NCI-H524 treated with DMSO at 0.1 percent for 48 hours (cell line): ENCODE results near the gene DKKL1.

Experiments
- DNase-seq: peaks from one replicate; lab custom pipeline; 2025; lab: John Stamatoyannopoulos, UW

DKKL1 gene

GRCh38 chr19:49338023-49338677 lies 25.5 kb upstream of the DKKL1 start:
- DNase-seq, result no peak

GRCh38 chr19:49338691-49339300 lies 24.9 kb upstream of the DKKL1 start:
- DNase-seq, result no peak

DNA sequence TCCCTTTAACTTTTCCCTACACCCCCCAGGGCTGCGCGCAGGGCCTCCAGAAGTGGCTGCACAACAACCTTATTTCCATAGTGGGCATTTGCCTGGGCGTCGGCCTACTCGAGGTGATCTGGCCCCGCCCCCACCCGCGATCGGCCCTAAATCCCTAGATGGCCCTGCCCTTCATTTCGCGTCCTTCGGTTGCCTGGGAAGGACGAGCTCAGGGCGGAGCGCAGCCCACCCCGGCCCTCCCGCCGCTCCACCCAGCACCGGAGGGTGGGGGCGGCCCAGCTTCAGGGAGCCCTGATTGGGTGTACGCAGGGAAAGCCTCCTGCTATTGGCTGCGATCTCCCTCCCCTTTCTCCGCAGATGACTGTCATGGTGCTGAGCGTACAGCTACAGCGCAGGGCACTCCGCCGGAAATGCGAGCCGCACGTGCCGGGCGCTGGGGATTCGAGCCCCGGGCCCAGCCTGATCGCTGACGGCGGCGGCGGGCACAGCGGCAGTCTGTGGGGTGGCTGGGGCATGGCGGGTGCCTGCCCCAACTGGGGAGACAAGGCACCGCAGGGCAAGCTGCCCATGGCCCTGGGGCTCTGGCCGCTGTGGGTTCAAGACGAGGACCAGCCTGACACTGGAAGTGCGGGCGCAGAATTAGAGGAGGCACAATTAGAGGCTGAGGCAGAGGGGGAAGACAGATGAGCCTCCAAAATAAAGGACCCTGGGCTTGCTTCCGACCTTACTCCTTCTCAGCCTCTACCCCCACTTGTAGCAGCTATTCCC lies 24.2 kb upstream of the DKKL1 start:
- DNase-seq, result peak; percentile 38

GRCh38 chr19:49340069-49340864 lies 23.4 kb upstream of the DKKL1 start:
- peak; percentile 90 for DNase-seq

DNA sequence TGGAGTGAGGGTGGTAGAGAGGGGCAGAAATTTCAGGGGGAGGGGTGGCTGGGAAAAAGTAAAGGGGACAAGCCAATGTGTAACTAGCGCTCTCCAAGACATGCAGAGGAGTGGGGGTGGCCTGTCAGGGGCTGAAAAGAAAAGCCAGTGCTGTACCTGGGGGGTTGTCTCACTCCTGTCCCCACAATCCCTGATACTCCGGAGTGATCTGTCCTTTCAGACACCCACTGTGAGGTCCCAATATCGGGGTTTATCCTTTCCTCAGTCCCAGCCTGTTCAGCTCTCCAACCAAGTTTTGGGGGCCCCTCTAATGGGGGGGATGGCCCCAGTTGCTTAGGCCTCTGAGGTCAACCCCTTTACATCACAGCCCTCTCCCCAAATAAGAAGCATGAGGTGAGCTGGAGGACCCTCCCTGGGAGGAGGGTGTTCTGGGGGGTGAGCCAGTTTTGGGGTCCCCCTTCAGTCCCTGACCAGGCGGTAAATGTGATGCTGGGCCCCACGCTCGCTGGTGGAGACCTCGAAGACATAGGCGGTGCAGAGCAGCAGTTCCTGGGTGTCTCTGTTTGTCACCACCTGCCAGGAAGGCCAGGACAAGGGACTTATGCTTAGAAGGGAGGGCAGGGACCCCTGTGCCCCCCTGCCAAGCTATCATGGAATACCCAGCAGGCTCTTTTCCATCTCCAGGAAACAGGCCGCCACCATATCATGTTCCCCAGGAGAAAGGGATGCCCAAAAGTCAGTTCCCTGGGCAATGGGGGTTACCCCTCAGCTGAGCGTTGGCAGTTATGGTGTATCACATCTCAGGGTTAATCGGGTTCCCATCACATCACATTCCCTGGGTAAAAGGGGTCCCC lies 22.6 kb upstream of the DKKL1 start:
- DNase-seq, result no peak

DNA sequence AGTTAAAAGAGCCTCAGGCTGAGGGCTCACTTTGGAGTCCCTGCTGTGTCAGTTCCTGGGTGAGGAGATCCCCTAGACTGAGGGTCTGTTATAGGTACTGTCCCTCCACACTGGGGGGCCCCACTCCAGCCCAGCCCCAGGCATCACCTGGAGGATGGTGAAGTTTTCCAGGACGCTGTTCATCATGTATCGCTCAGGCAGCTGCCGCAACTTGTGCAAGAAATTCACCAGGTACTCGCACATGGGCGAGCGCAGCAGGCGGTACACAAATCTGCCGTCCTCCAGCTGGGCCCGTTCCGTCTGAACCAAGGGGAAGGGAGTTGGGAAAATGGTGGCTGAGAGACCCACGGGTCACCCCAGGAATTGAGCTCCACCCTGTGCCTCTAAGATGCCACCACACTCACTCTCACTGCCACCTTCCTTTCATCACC lies 21.4 kb upstream of the DKKL1 start:
- DNase-seq, result no peak

DNA sequence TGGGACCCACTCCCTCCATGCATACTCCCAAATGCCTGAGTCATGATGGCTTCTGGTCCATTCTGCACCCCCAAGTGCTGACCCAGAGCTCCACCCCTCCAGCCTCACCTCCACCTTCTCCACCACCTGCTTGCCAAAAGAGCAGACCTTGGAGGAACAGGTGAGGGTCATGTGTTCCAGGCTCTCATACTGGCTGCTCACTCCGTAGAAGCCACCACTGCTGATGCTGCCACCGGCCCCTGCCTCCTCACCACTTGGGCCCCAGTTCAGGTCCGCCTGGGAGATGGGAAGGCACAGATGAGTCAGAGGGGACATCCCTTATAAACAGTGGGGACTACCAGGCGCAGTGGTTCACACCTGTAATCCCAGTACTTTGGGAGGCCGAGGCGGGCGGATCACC lies 20.6 kb upstream of the DKKL1 start:
- no peak for DNase-seq

GRCh38 chr19:49344505-49345423 lies 18.9 kb upstream of the DKKL1 start:
- DNase-seq, result no peak

- no peak for DNase-seq
Observed at GRCh38 chr19:49347191-49347590, 16.5 kb upstream of the DKKL1 start.

DNA sequence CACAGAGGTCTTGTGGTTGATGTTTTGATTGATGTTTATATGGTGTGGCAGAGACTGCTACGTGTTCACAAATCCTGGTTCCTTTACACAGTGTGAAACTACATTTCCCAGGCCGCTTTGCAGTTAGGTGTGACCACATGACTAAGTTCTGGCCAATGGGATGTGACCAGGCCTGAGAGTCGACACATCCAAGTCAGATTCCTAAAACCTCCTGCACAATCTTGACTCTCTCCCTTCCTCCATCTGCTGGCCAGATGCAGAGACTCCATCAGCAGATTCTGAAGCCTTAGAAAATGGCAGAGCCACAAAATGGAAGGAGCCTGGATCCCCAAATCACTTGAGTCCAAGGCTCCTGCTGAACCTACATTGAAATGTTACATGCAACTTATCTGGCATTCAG lies 15.8 kb upstream of the DKKL1 start:
- peak; percentile 79 for DNase-seq

GRCh38 chr19:49348305-49349189 lies 15.1 kb upstream of the DKKL1 start:
- no peak for DNase-seq

- DNase-seq, result no peak
Observed at GRCh38 chr19:49349567-49349966, 14.1 kb upstream of the DKKL1 start.

DNA sequence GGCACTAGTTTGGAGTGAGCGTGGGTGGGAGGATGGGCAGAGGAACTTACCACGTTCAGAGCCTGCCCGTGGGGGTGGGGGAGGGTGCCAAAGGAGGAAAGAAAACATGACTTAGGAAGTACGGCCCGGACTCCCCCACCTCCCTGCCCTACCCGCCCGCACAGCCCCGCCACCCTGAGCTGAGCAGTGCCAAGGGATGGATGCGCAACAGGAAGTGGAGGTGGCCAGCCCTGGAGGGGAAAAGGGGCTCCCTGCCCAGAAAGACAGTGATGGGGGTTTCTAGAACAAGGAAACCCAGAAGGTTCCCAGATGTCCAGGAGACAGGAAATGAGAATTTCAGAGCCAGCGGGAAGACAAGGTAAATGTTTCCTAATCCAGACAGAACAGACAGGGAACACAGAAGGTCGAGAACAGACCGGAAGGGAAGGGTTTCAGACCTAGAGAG lies 7.7 kb upstream of the DKKL1 start:
- no peak for DNase-seq

DNA sequence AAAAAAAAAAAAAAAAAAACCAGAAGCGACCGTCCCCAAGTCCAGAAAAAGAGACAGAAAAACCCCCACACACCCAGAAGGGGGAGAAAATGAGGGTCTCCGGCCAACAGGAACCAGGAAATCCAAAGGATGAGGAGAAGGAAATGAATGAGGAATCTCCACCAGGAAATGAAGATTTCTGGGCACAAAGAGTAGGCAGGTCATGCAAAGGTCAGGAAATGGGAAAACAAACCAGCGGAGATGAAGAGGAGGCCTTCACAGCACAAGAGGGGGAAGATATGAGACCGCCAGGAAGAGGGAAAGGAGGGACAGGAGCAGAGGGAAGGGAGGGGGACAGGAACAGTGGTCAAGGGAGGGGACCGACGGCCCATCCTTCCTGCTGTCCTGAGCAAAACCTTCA lies 7.3 kb upstream of the DKKL1 start:
- no peak for DNase-seq

- no peak for DNase-seq
Observed at GRCh38 chr19:49357186-49357585, 6.5 kb upstream of the DKKL1 start.

DNA sequence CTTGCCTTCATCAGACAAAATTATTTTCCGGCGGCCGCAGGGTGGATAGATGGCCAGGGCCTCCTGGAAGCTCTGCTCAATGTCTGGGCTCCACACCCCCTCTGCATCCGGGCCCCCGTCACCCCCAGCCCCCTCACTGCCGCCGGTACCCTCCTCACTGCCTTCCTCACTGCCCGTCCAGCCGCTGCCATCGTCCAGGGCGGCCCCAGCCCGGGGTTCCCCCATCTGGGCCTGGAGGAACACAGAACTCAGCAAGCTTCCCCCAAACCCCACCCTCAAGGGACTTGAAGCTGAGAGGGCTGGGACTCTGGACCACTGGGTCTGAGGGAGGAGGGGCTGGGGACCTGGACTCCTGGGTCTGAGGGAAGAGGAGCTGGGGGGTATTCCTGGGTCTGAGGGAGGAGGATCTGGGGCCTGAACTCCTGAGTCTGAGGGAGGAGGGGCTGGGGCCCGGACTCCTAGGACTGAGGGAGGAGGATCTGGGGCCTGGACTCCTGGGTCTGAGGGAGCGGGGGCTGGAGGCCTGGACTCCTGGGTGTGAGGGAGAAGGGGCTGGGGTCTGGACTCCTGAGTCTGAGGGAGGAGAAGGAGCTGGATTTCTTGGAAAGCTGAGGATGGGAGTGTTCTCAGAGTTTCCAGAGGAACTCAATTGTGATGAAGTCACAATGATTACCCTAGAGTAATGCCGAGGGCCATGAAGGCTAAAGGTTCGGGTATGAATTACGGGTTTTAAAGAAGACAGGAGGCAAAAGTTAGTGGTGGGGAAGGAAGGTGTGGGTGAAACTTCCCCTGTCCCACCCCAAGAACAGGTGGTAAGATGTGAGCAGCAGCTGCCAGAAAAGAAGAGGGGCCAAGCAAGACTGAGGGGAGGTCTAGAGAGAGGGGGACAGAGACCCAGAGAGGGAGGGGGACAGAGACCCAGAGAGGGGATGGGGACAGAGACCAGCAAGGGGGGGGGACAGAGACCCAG lies 3.5 kb upstream of the DKKL1 start:
- no peak for DNase-seq

DNA sequence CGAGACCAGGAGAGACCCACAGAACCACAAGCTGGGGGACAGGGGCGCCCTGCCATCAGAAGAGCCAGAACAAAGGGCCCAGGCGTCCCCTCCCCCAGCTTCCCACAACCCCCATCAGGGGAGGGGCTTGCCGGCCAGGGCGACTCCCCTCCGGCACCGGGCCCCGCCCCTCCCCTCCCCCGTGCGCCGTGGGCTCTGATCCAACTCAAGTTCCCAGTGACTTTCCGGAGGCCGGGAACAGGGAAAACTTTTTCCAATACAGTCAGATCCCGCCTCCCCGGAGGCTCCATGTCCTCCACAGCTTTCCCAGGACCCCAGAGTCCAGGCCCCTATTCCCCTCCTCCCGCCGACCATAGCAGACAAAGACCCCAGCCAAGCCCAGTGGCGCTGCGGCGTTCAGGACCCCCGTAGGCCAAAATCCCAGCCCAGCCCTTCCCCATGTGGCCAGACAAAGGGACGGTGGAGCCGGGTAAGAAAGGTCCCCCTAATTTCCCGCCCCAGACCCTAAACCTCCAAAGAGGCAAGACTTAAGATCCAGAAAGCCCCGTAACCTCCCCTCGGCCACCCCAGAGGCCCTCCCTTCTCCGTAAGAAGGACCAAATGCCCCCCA lies 2.1 kb upstream of the DKKL1 start:
- no peak for DNase-seq
